ENCODE measurements around the gene NELL1. TPM values are rescaled to one million over a fixed set of nuclear protein-coding genes. Genes with fewer than 3 reads are reported as not detected.

NELL1 gene
- total and polyA plus RNA-seq, 7 donors: 0.34 to 1.1 (median 0.62) TPM; not detected in 3

- Histone ChIP-seq H3K27ac (no peak overlapping the region), H3K36me3 (no peaks in the 10 kb centered on the region), H3K4me3 (no peak overlapping the region), H3K9me3 (no peaks in the 10 kb centered on the region), H3K27me3 (no peaks in the 10 kb centered on the region), H3K4me1 (no peaks in the 10 kb centered on the region)
- 62 to 64% methylated on average over 7 of the region's 7 CpGs for WGBS, 2 donors
- intact Hi-C loops (cut with DNase I): no loop called here
- no peak for DNase-seq
- TF ChIP-seq POLR2A (IDR thresholded peaks at IDR 0.05) (no peak), POLR2AphosphoS5 (IDR thresholded peaks at IDR 0.05) (no peak), EP300 (IDR thresholded peaks at IDR 0.05) (no peak), CTCF (IDR thresholded peaks at IDR 0.05) (no peak)
Observed at GRCh38 chr11:20973940-20974559, 304.7 kb downstream of the NELL1 start.

GRCh38 chr11:20980736-20981135 is 311.4 kb downstream of the NELL1 start:
- no peak for DNase-seq
- H3K27ac ChIP-seq: no peak overlapping the region

GRCh38 chr11:20990447-20990846 is 321.1 kb downstream of the NELL1 start:
- no peak for TF ChIP-seq POLR2A (IDR thresholded peaks at IDR 0.05)
- no peak for TF ChIP-seq CTCF (IDR thresholded peaks at IDR 0.05)
- TF ChIP-seq EP300 (IDR thresholded peaks at IDR 0.05): no peak
- TF ChIP-seq POLR2AphosphoS5 (IDR thresholded peaks at IDR 0.05): no peak
- WGBS, 2 donors: 67 to 90% methylated on average over 1 of the region's 1 CpG

More at GRCh38 chr11:20980736-20981135, 311.4 kb downstream of the NELL1 start:
- no peak overlapping the region for H3K4me3 ChIP-seq
- H3K27me3 ChIP-seq: no peaks in the 10 kb centered on the region
- TF ChIP-seq POLR2A (IDR thresholded peaks at IDR 0.05) (no peak), EP300 (IDR thresholded peaks at IDR 0.05) (no peak), POLR2AphosphoS5 (IDR thresholded peaks at IDR 0.05) (no peak), CTCF (IDR thresholded peaks at IDR 0.05) (no peak)
- intact Hi-C loops (cut with DNase I): no loop called here
- H3K9me3 ChIP-seq: no peaks in the 10 kb centered on the region
- no peaks in the 10 kb centered on the region for H3K36me3 ChIP-seq
- no peaks in the 10 kb centered on the region for H3K4me1 ChIP-seq

GRCh38 chr11:20991471-20991870 is 322.1 kb downstream of the NELL1 start:
- 64 to 86% methylated on average over 6 of the region's 6 CpGs for WGBS, 2 donors
- Histone ChIP-seq H3K27me3 (no peaks in the 10 kb centered on the region), H3K36me3 (no peaks in the 10 kb centered on the region), H3K4me1 (no peaks in the 10 kb centered on the region), H3K9me3 (peaks cover 0 to 5% (median 0%) of the 10 kb centered on the region in 4 donors), H3K4me3 (no peak overlapping the region), H3K27ac (no peak overlapping the region)
- intact Hi-C loops (cut with DNase I): no loop called here
- no peak for DNase-seq
- TF ChIP-seq POLR2AphosphoS5 (IDR thresholded peaks at IDR 0.05) (no peak), POLR2A (IDR thresholded peaks at IDR 0.05) (no peak), CTCF (IDR thresholded peaks at IDR 0.05) (no peak), EP300 (IDR thresholded peaks at IDR 0.05) (no peak)

More at GRCh38 chr11:20990447-20990846, 321.1 kb downstream of the NELL1 start:
- H3K27me3 ChIP-seq: no peaks in the 10 kb centered on the region
- no peaks in the 10 kb centered on the region for H3K4me1 ChIP-seq
- no peak overlapping the region for H3K4me3 ChIP-seq
- H3K36me3 ChIP-seq: no peaks in the 10 kb centered on the region
- intact Hi-C loops (cut with DNase I): no loop called here
- no peak overlapping the region for H3K27ac ChIP-seq
- DNase-seq: no peak
- peaks cover 0 to 5% (median 0%) of the 10 kb centered on the region in 4 donors for H3K9me3 ChIP-seq

GRCh38 chr11:21007297-21007696 is 337.9 kb downstream of the NELL1 start:
- DNase-seq: no peak
- peaks cover 0 to 5% (median 0%) of the 10 kb centered on the region in 3 donors for H3K27me3 ChIP-seq
- intact Hi-C loops (cut with DNase I): no loop called here
- H3K36me3 ChIP-seq: no peaks in the 10 kb centered on the region
- peaks cover 0 to 5% (median 0%) of the 10 kb centered on the region in 4 donors for H3K9me3 ChIP-seq
- no peak overlapping the region for H3K4me3 ChIP-seq
- no peaks in the 10 kb centered on the region for H3K4me1 ChIP-seq
- TF ChIP-seq EP300 (IDR thresholded peaks at IDR 0.05) (no peak), CTCF (IDR thresholded peaks at IDR 0.05) (no peak), POLR2AphosphoS5 (IDR thresholded peaks at IDR 0.05) (no peak), POLR2A (IDR thresholded peaks at IDR 0.05) (no peak)
- WGBS, 2 donors: 66 to 75% methylated on average over 3 of the region's 3 CpGs
- H3K27ac ChIP-seq: no peak overlapping the region
